Naive thymus-derived CD4-positive, alpha-beta T cell (primary cell): ENCODE results near the gene PDIA5. TPM values are rescaled to one million over a fixed set of nuclear protein-coding genes. Genes with fewer than 3 reads are reported as not detected.
"Not testable (repeated sequence)": the region's sequence is repeated elsewhere in the genome, so short reads cannot be mapped to it uniquely, and the experiment has no call there.

Source experiments
- ATAC-seq: fragments of 150-1000 bp; cut with Tn5 transposase; 2 replicates; pipeline ENCODE4 v1.10.0; 2021; ENCODE audit warnings: mild to moderate bottlenecking, moderate library complexity
- CTCF ChIA-PET: fragments of 350-600 bp; sonication (Branson Sonifier 250); formaldehyde crosslinking; loops from one replicate; lab custom pipeline; 2021; ENCODE audit warnings: antibody characterized with exemption; lab: Charles Lee
- POLR2A ChIA-PET: fragments of 350-600 bp; sonication (Branson Sonifier 250); formaldehyde crosslinking; loops from one replicate; lab custom pipeline; 2021; ENCODE audit warnings: antibody characterized with exemption, inconsistent platforms; lab: Charles Lee
- DNase-seq, 9 donors: peaks; one replicate each; pipeline versions ENCODE4 v3.0.0 to v3.0.0-alpha.2; 2020 to 2022; ENCODE audit warnings: mixed read lengths in 1 of 9
- H3K27ac ChIP-seq: one replicate; pipeline ENCODE4 v1.7.0; 2013; ENCODE audit warnings: mild to moderate bottlenecking, low read depth, low read length, moderate library complexity
- H3K27me3 ChIP-seq, 2 donors: one replicate each; pipeline ENCODE4 v1.7.0; 2013; ENCODE audit warnings: low read length in 2 of 2, mild to moderate bottlenecking in 2 of 2, moderate library complexity in 2 of 2; ENCODE audit not compliant: control insufficient read depth in 2 of 2, insufficient read depth in 2 of 2
- H3K36me3 ChIP-seq, 3 experiments: 1 replicate in 2 of 3; 2 replicates in 1 of 3; pipeline ENCODE4 v1.7.0; 2013; ENCODE audit warnings: low read length in 3 of 3, mild to moderate bottlenecking in 3 of 3, moderate library complexity in 1 of 3; ENCODE audit not compliant: insufficient read depth in 3 of 3, control insufficient read depth in 2 of 3
- H3K4me1 ChIP-seq, 2 donors: one replicate each; pipeline ENCODE4 v1.7.0; 2013; ENCODE audit warnings: low read length in 2 of 2, mild to moderate bottlenecking in 2 of 2, moderate library complexity in 1 of 2; ENCODE audit not compliant: control insufficient read depth in 2 of 2, insufficient read depth in 2 of 2
- H3K4me3 ChIP-seq: 2 replicates; pipeline ENCODE4 v1.7.0; 2013; ENCODE audit warnings: mild to moderate bottlenecking, low read length
- H3K9me3 ChIP-seq, 3 experiments: 1 replicate in 2 of 3; 2 replicates in 1 of 3; pipeline ENCODE4 v1.7.0; 2013; ENCODE audit warnings: low read length in 3 of 3; ENCODE audit not compliant: control insufficient read depth in 2 of 3
- H3K27ac Mint-ChIP-seq, 9 donors: one replicate each; pipeline ENCODE4 v1.8.0; 2020 to 2022; ENCODE audit warnings: mixed read lengths in 9 of 9, mild to moderate bottlenecking in 8 of 9, moderate library complexity in 5 of 9, inconsistent platforms in 2 of 9
- H3K27me3 Mint-ChIP-seq, 5 donors: one replicate each; pipeline ENCODE4 v1.8.0; 2021 to 2022; ENCODE audit warnings: mixed read lengths in 5 of 5, mild to moderate bottlenecking in 1 of 5
- H3K36me3 Mint-ChIP-seq, 5 donors: one replicate each; pipeline ENCODE4 v1.8.0; 2020 to 2022; ENCODE audit warnings: mixed read lengths in 5 of 5, mild to moderate bottlenecking in 3 of 5, inconsistent platforms in 1 of 5
- H3K4me1 Mint-ChIP-seq, 7 donors: one replicate each; pipeline ENCODE4 v1.8.0; 2020 to 2022; ENCODE audit warnings: mixed read lengths in 7 of 7, mild to moderate bottlenecking in 3 of 7, inconsistent platforms in 1 of 7
- H3K4me3 Mint-ChIP-seq, 10 donors: one replicate each; pipeline ENCODE4 v1.8.0; 2020 to 2022; ENCODE audit warnings: mild to moderate bottlenecking in 10 of 10, mixed read lengths in 10 of 10, moderate library complexity in 6 of 10, inconsistent platforms in 2 of 10
- H3K9me3 Mint-ChIP-seq, 11 donors: one replicate each; pipeline ENCODE4 v1.8.0; 2020 to 2022; ENCODE audit warnings: mixed read lengths in 11 of 11, mild to moderate bottlenecking in 4 of 11, inconsistent platforms in 1 of 11, moderate library complexity in 1 of 11
- intact Hi-C, 2 donors: fragments of 100-400 bp; cut with micrococcal nuclease; formaldehyde crosslinking; loops; one replicate each; pipeline ENCODE4 v1.15.1; 2023
- polyA plus RNA-seq, 2 donors: library from polyadenylated mRNA; unstranded; fragments of 300-500 nt; fragmentation: Illumina TruSeq; gene quantifications; one replicate each; pipeline ENCODE4 v1.2.3, GENCODE V29; 2021
- total RNA-seq, 6 experiments: library from RNA in 5 of 6; stranded (reverse) in 5 of 6; gene quantifications; 1 replicate in 5 of 6; 2 replicates in 1 of 6; pipeline ENCODE4 v1.2.3 and lab custom pipeline; 2021 to 2026

PDIA5 gene
- total and polyA plus RNA-seq, 7 experiments from 2014 or later = 3.4 to 21.7 (median 5.6) TPM

DNA sequence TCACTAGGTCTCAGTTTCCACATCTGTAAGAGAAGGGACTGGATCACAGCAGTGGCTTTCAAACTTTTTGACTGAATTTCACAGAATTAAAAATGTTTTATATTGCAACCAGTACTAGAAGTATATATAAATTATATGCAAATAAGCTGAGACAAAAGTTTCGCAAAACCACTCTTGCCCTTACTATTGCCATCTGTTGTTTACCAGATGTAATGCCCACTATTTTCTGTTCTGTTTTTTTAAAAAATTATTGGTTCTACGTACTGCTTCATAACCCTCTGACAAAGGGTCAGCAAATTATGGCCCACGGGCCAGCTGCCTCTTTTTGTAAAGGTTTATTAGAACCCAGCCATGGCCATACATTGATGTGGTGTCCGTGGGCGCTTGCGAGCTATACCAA lies 44.8 kb downstream of the PDIA5 start:
- Histone ChIP-seq H3K4me3 (no peak overlapping the region), H3K36me3 (peaks cover 0 to 25% (median 0%) of the 10 kb centered on the region in 3 experiments), H3K4me1 (no peaks in the 10 kb centered on the region), H3K27me3 (no peaks in the 10 kb centered on the region), H3K27ac (no peak overlapping the region), H3K9me3 (no peaks in the 10 kb centered on the region)
- ChIA-PET CTCF (no interaction called here), POLR2A (no interaction called here)
- DNase-seq (no peak), ATAC-seq (no peak)
- no peaks in the 10 kb centered on the region for H3K27me3 Mint-ChIP-seq
- no peaks in the 10 kb centered on the region for H3K9me3 Mint-ChIP-seq
- peaks cover 0 to 16% (median 0%) of the 10 kb centered on the region in 7 donors for H3K4me1 Mint-ChIP-seq
- no peak overlapping the region for H3K4me3 Mint-ChIP-seq
- intact Hi-C loops = no loop called here
- peaks cover 2 to 66% (median 21%) of the 10 kb centered on the region in 5 donors for H3K36me3 Mint-ChIP-seq
- H3K27ac Mint-ChIP-seq = no peak overlapping the region

DNA sequence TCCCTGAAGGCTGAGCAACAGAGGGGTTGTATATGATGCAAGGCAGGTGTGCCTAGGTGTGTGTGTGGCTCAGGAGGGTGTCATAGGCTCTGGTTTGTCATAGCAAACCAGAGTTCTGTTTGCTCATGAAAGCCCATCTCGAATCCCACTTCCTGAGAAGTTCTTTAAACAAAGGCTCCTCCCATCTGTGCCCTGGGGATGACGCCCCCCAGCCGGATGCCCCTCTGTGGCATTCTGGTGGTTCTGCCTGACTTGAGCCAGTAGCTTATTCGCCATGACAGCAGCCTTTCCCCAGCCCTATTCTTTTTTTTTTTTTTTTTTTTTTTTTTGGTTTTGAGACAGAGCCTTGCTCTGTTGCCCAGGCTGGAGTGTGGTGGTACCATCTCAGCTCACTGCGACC lies 45.4 kb downstream of the PDIA5 start:
- CTCF ChIA-PET = interaction anchor here (0.7 kb wide), 1 partner anchor 432 kb away, joined by 3 read pairs; no protein-coding TSS in a partner anchor
- Histone ChIP-seq H3K27ac (no peak overlapping the region), H3K9me3 (no peaks in the 10 kb centered on the region), H3K36me3 (peaks cover 0 to 23% (median 0%) of the 10 kb centered on the region in 3 experiments), H3K27me3 (no peaks in the 10 kb centered on the region), H3K4me1 (no peaks in the 10 kb centered on the region), H3K4me3 (no peak overlapping the region)
- Mint-ChIP-seq H3K4me3 (no peak overlapping the region), H3K27ac (no peak overlapping the region), H3K27me3 (no peaks in the 10 kb centered on the region), H3K9me3 (no peaks in the 10 kb centered on the region), H3K36me3 (peaks cover 2 to 67% (median 21%) of the 10 kb centered on the region in 5 donors), H3K4me1 (peaks cover 0 to 16% (median 0%) of the 10 kb centered on the region in 7 donors)
- no peak for DNase-seq
- POLR2A ChIA-PET = no interaction called here
- intact Hi-C loops = no loop called here
- no peak for ATAC-seq

DNA sequence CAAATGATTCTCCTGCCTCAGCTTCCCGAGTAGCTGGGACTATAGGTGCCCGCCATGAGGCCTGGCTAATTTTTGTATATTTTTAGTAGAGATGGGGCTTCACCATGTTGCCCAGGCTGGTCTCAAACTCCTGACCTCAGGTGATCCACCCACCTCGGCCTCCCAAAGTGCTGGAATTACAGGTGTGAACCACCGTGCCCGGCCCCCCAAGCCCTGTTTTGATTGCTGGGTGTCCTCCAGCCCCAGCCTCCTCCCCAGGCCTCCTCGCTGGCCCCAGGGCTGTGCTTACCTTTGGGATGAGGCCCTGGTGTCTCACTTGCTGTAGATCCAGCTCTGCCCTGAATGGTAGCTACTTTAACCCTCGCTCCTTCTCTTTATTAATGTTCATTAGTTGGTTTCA lies 45.8 kb downstream of the PDIA5 start:
- H3K4me3 ChIP-seq, H3K9me3 ChIP-seq, H3K27me3 Mint-ChIP-seq, H3K27ac Mint-ChIP-seq, POLR2A ChIA-PET, H3K27ac ChIP-seq, H3K9me3 Mint-ChIP-seq, H3K4me3 Mint-ChIP-seq, intact Hi-C loops, H3K27me3 ChIP-seq, H3K4me1 ChIP-seq, ATAC-seq, DNase-seq: not testable (repeated sequence)
- CTCF ChIA-PET = interaction anchor here (0.7 kb wide), 1 partner anchor 433 kb away, joined by 3 read pairs; no protein-coding TSS in a partner anchor
- H3K36me3 ChIP-seq = peaks cover 0 to 19% (median 0%) of the 10 kb centered on the region in 3 experiments
- H3K36me3 Mint-ChIP-seq = peaks cover 5 to 67% (median 21%) of the 10 kb centered on the region in 5 donors
- peaks cover 0 to 16% (median 0%) of the 10 kb centered on the region in 7 donors for H3K4me1 Mint-ChIP-seq

DNA sequence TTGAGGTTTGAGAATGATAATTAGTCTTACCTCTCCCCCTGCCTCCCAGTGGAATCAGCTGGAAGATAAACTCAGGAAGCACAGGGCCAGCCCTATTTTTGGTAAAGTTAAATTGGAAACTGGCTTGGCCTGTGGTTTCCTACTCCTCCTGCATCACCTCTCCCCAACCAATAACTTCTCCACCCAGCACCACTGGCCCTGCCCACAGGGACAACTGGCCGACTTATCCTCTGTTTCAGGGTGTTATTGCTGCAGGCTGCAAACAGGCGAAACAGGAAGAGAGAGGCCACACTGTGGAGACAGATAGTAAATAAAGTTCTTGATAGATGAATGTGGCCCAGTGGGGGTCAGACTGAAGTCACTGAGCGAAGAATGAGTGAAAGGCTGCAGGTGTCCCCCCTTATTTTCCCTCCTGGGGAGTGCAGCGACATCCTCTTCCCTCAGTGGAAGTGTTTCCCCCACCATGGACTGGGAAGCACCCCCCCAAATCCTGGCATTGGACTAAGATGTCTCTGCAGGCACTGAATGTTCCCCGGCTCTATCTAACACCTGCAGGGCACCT lies 47.1 kb downstream of the PDIA5 start:
- Mint-ChIP-seq H3K36me3 (peaks cover 8 to 73% (median 29%) of the 10 kb centered on the region in 5 donors), H3K27me3 (no peaks in the 10 kb centered on the region), H3K27ac (peak overlapping the region in 1 of 9 donors; percentile 66), H3K4me1 (peaks cover 0 to 16% (median 0%) of the 10 kb centered on the region in 7 donors), H3K4me3 (no peak overlapping the region), H3K9me3 (no peaks in the 10 kb centered on the region)
- POLR2A ChIA-PET = no interaction called here
- Histone ChIP-seq H3K36me3 (peaks cover 0 to 19% (median 0%) of the 10 kb centered on the region in 3 experiments), H3K27me3 (no peaks in the 10 kb centered on the region), H3K4me3 (no peak overlapping the region), H3K27ac (no peak overlapping the region), H3K9me3 (no peaks in the 10 kb centered on the region), H3K4me1 (no peaks in the 10 kb centered on the region)
- no peak for DNase-seq
- intact Hi-C loops = no loop called here
- CTCF ChIA-PET = no interaction called here
- ATAC-seq = peak; percentile 52

DNA sequence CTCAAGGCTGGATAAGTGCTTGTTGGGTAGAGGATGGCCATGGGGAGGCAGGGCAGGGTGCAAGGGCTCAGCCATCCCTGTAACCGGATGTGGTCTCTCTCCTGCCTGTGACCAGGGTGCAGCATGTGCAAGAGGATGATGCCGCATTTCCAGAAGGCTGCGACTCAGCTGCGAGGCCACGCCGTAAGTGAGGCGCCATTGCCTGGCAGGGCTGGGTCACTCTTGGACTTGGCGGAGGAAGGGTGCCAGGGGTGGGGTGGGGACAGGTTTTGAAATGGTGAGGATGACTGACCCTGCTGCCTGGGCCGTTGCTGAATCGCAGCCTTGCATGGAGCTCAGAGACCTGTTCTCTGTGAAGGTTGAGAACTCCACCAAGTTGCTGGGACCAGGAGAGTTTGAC lies 49.3 kb downstream of the PDIA5 start:
- Mint-ChIP-seq H3K4me3 (no peak overlapping the region), H3K27me3 (no peaks in the 10 kb centered on the region), H3K27ac (peak overlapping the region in 1 of 9 donors; percentile 70), H3K9me3 (no peaks in the 10 kb centered on the region), H3K36me3 (peaks cover 15 to 74% (median 35%) of the 10 kb centered on the region in 5 donors), H3K4me1 (peaks cover 0 to 16% (median 0%) of the 10 kb centered on the region in 7 donors)
- DNase-seq (no peak), ATAC-seq (no peak)
- intact Hi-C loops = no loop called here
- H3K4me1 ChIP-seq = no peaks in the 10 kb centered on the region
- H3K9me3 ChIP-seq = no peaks in the 10 kb centered on the region
- H3K27ac ChIP-seq = no peak overlapping the region
- H3K27me3 ChIP-seq = no peaks in the 10 kb centered on the region
- no peak overlapping the region for H3K4me3 ChIP-seq
- CTCF ChIA-PET = no interaction called here
- POLR2A ChIA-PET = no interaction called here
- H3K36me3 ChIP-seq = peaks cover 0 to 22% (median 0%) of the 10 kb centered on the region in 3 experiments

DNA sequence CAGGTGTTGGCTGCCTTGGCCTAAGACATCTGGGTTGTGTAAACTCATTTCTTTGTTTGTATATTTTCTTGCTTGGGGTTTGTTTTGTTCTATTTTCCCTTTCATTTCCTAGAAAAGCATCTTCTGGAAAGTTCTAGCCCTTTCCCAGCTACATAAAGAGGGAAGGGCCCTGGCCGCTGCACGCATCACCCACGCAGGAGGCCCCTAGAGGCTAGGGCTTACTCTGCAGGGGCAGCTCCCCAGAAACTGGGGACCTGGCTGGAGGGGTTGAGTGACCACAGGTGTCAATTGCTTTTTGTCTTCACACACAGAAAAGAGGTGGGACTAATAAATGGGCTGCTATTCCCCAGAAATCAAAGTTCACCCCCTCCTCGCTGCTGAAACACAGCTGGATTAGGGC lies 52.6 kb downstream of the PDIA5 start:
- ATAC-seq (no peak), DNase-seq (no peak)
- no peaks in the 10 kb centered on the region for H3K9me3 Mint-ChIP-seq
- peaks cover 0 to 7% (median 0%) of the 10 kb centered on the region in 7 donors for H3K4me1 Mint-ChIP-seq
- no peaks in the 10 kb centered on the region for H3K27me3 ChIP-seq
- H3K27ac ChIP-seq = no peak overlapping the region
- H3K9me3 ChIP-seq = no peaks in the 10 kb centered on the region
- ChIA-PET CTCF (interaction anchor here (0.7 kb wide), 1 partner anchor 11 kb away, joined by 3 read pairs; no protein-coding TSS in a partner anchor), POLR2A (no interaction called here)
- H3K36me3 ChIP-seq = peaks cover 0 to 18% (median 0%) of the 10 kb centered on the region in 3 experiments
- no peaks in the 10 kb centered on the region for H3K27me3 Mint-ChIP-seq
- no peaks in the 10 kb centered on the region for H3K4me1 ChIP-seq
- H3K4me3 ChIP-seq = no peak overlapping the region
- no peak overlapping the region for H3K27ac Mint-ChIP-seq
- intact Hi-C loops = no loop called here
- no peak overlapping the region for H3K4me3 Mint-ChIP-seq
- peaks cover 15 to 74% (median 40%) of the 10 kb centered on the region in 5 donors for H3K36me3 Mint-ChIP-seq

DNA sequence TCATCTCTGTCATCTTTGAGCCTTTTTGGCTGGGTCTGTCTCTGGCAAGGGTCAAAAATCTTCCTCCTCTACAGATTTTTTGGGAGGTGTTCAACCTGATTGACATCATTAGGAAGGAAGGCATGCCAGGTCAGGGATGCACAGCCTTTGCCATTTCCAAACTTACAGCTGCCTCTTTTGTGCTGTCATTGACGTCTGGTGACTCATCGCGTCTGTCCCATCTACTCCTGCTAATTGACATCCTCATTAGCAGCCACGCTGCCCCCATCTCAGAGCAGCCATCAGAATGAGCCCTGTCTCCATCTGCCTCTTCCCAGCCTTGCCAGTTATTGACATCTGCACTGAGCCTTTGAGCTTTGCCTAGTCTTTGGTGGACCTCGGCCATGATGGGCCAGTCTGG lies 53.0 kb downstream of the PDIA5 start:
- no peak overlapping the region for H3K4me3 ChIP-seq
- Mint-ChIP-seq H3K27ac (no peak overlapping the region), H3K36me3 (peaks cover 14 to 77% (median 42%) of the 10 kb centered on the region in 5 donors), H3K4me3 (no peak overlapping the region), H3K9me3 (no peaks in the 10 kb centered on the region), H3K27me3 (no peaks in the 10 kb centered on the region), H3K4me1 (peaks cover 0 to 5% (median 0%) of the 10 kb centered on the region in 7 donors)
- no peak for DNase-seq
- intact Hi-C loops = no loop called here
- ChIA-PET CTCF (no interaction called here), POLR2A (no interaction called here)
- H3K4me1 ChIP-seq = no peaks in the 10 kb centered on the region
- no peak overlapping the region for H3K27ac ChIP-seq
- H3K9me3 ChIP-seq = no peaks in the 10 kb centered on the region
- no peaks in the 10 kb centered on the region for H3K27me3 ChIP-seq
- no peak for ATAC-seq
- H3K36me3 ChIP-seq = peaks cover 0 to 18% (median 0%) of the 10 kb centered on the region in 3 experiments
